Chondrocyte (in vitro differentiated cells): ENCODE data around the gene CFTR. TPM values are rescaled to one million over a fixed set of nuclear protein-coding genes. Genes with fewer than 3 reads are reported as not detected.

Experiments
- DNase-seq: peaks from one replicate; pipeline ENCODE4 v3.0.0; 2021; ENCODE audit warnings: mixed read lengths, low spot score
- H3K27ac Mint-ChIP-seq: one replicate; pipeline ENCODE4 v1.8.0; 2021; ENCODE audit warnings: mild to moderate bottlenecking, moderate library complexity, mixed read lengths; ENCODE audit not compliant: unreplicated experiment
- H3K27me3 Mint-ChIP-seq: 2 replicates; pipeline ENCODE4 v1.8.0; 2021; ENCODE audit warnings: low read depth, mixed read lengths
- H3K36me3 Mint-ChIP-seq: 2 replicates; pipeline ENCODE4 v1.8.0; 2021; ENCODE audit warnings: low read depth, mixed read lengths
- H3K4me1 Mint-ChIP-seq: 2 replicates; pipeline ENCODE4 v1.8.0; 2021; ENCODE audit warnings: low read depth, mild to moderate bottlenecking, mixed read lengths
- H3K4me3 Mint-ChIP-seq: one replicate; pipeline ENCODE4 v1.8.0; 2021; ENCODE audit warnings: mild to moderate bottlenecking, moderate library complexity, mixed read lengths; ENCODE audit not compliant: unreplicated experiment
- H3K9me3 Mint-ChIP-seq: 2 replicates; pipeline ENCODE4 v1.8.0; 2021; ENCODE audit warnings: low read depth, mixed read lengths
- total RNA-seq: library from RNA; stranded (reverse); gene quantifications from 3 replicates; pipeline ENCODE4 v1.2.1, GENCODE V29; 2021
- TF ChIP-seq, protein P1 (sequence below): fragments of 200-600 bp; sonication (generic); IDR thresholded peaks from 2 replicates; pipeline ENCODE4 v1.5.0; 2021; ENCODE audit warnings: antibody characterized with exemption, mild to moderate bottlenecking, moderate library complexity

Gene CFTR
- total RNA-seq, 1 donor from 2014 or later: not detected

DNA sequence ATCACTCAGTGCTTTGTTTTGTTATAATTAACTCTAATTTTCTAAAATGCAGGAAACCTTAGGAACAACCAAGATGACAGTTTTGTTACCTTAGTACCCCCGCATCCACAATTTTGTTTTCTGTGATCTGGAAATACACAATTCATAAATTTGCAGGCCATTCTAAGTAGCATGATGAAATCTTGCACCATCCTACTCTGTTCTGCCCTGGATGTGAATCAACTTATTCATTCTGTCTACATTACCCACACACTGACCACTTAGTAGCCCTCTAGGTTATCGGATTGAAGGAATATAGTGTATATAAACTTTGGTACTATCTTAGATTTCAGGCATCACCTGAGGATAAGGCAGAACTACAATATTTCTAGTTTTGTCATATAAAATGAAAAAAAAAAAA is 237.5 kb downstream of the CFTR start:
- Mint-ChIP-seq H3K27ac (no peak overlapping the region), H3K27me3 (no peaks in the 10 kb centered on the region), H3K36me3 (peaks cover 2% of the 10 kb centered on the region), H3K4me3 (no peak overlapping the region), H3K4me1 (peaks cover 4% of the 10 kb centered on the region), H3K9me3 (no peaks in the 10 kb centered on the region)
- no peak for DNase-seq
- TF ChIP-seq, protein P1, sequence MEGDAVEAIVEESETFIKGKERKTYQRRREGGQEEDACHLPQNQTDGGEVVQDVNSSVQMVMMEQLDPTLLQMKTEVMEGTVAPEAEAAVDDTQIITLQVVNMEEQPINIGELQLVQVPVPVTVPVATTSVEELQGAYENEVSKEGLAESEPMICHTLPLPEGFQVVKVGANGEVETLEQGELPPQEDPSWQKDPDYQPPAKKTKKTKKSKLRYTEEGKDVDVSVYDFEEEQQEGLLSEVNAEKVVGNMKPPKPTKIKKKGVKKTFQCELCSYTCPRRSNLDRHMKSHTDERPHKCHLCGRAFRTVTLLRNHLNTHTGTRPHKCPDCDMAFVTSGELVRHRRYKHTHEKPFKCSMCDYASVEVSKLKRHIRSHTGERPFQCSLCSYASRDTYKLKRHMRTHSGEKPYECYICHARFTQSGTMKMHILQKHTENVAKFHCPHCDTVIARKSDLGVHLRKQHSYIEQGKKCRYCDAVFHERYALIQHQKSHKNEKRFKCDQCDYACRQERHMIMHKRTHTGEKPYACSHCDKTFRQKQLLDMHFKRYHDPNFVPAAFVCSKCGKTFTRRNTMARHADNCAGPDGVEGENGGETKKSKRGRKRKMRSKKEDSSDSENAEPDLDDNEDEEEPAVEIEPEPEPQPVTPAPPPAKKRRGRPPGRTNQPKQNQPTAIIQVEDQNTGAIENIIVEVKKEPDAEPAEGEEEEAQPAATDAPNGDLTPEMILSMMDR: no peak

Other genes with a start within 250 kb of the CFTR start
- gene WNT2, start 157.0 kb upstream of the CFTR start, total RNA-seq: 0.62 to 1.6 TPM (median 0.90 TPM) in 3 replicates
- not detected in 3 replicates for gene ASZ1, start 52.5 kb upstream of the CFTR start, total RNA-seq